Measurements from ENCODE around the gene AIFM2. TPM values are rescaled to one million over a fixed set of nuclear protein-coding genes. Genes with fewer than 3 reads are reported as not detected.
A peak's percentile ranks its signal among the peaks of the same experiment; 100 is the strongest.

The AIFM2 gene
- total RNA-seq, 2 donors from 2014 or later, result 17.1 to 17.9 TPM

- ATAC-seq (ENCODE audit: insufficient number of reproducible peaks, low FRiP score, low read depth) (no peak), DNase-seq (ENCODE audit: low spot score) (no peak)
- H3K4me3 ChIP-seq, result no peak overlapping the region
- H3K36me3 ChIP-seq, result no peaks in the 10 kb centered on the region
- peaks cover 4 to 7% of the 10 kb centered on the region in 2 donors for H3K4me1 ChIP-seq (ENCODE audit: control insufficient read depth in 1 of 2, low read depth in 2 of 2)
- TF ChIP-seq CTCF (IDR thresholded peaks at IDR 0.05), result no peak
- no peaks in the 10 kb centered on the region for H3K9me3 ChIP-seq
- no peak overlapping the region for H3K27ac ChIP-seq
- no peaks in the 10 kb centered on the region for H3K27me3 ChIP-seq (replicated peaks; ENCODE audit: insufficient read depth)
These were observed 41.6 kb upstream of the AIFM2 start for GRCh38 chr10:70174058-70174741.

GRCh38 chr10:70169649-70170364 lies 37.2 kb upstream of the AIFM2 start:
- ATAC-seq (ENCODE audit: insufficient number of reproducible peaks, low FRiP score, low read depth), result peak; percentile 40
- TF ChIP-seq CTCF (IDR thresholded peaks at IDR 0.05), result no peak
- Histone ChIP-seq H3K4me3 (peak overlapping the region; percentile 89), H3K9me3 (no peaks in the 10 kb centered on the region), H3K4me1 (ENCODE audit: control insufficient read depth in 1 of 2, low read depth in 2 of 2) (peaks cover 32 to 41% of the 10 kb centered on the region in 2 donors), H3K27me3 (replicated peaks; ENCODE audit: insufficient read depth) (no peaks in the 10 kb centered on the region), H3K27ac (peak overlapping the region; percentile 88 to 90), H3K36me3 (no peaks in the 10 kb centered on the region)
- DNase-seq (ENCODE audit: low spot score), result no peak

GRCh38 chr10:70169011-70169410 lies 36.4 kb upstream of the AIFM2 start:
- H3K27me3 ChIP-seq (replicated peaks; ENCODE audit: insufficient read depth), result no peaks in the 10 kb centered on the region
- peak overlapping the region; percentile 89 for H3K4me3 ChIP-seq
- DNase-seq (ENCODE audit: low spot score) (no peak), ATAC-seq (ENCODE audit: insufficient number of reproducible peaks, low FRiP score, low read depth) (no peak)
- H3K9me3 ChIP-seq, result no peaks in the 10 kb centered on the region
- no peak overlapping the region for H3K27ac ChIP-seq
- peaks cover 35 to 41% of the 10 kb centered on the region in 2 donors for H3K4me1 ChIP-seq (ENCODE audit: control insufficient read depth in 1 of 2, low read depth in 2 of 2)
- no peak for TF ChIP-seq CTCF (IDR thresholded peaks at IDR 0.05)
- H3K36me3 ChIP-seq, result no peaks in the 10 kb centered on the region

GRCh38 chr10:70167246-70167645 lies 34.6 kb upstream of the AIFM2 start:
- DNase-seq (ENCODE audit: low spot score), result no peak
- no peaks in the 10 kb centered on the region for H3K9me3 ChIP-seq
- peaks cover 50 to 57% of the 10 kb centered on the region in 2 donors for H3K4me1 ChIP-seq (ENCODE audit: control insufficient read depth in 1 of 2, low read depth in 2 of 2)
- no peak overlapping the region for H3K4me3 ChIP-seq
- no peak for ATAC-seq (ENCODE audit: insufficient number of reproducible peaks, low FRiP score, low read depth)
- H3K36me3 ChIP-seq, result no peaks in the 10 kb centered on the region
- no peak overlapping the region for H3K27ac ChIP-seq
- H3K27me3 ChIP-seq (replicated peaks; ENCODE audit: insufficient read depth), result no peaks in the 10 kb centered on the region
- no peak for TF ChIP-seq CTCF (IDR thresholded peaks at IDR 0.05)

- H3K27me3 ChIP-seq (replicated peaks; ENCODE audit: insufficient read depth), result no peaks in the 10 kb centered on the region
- ATAC-seq (ENCODE audit: insufficient number of reproducible peaks, low FRiP score, low read depth), result no peak
- no peaks in the 10 kb centered on the region for H3K9me3 ChIP-seq
- TF ChIP-seq CTCF (IDR thresholded peaks at IDR 0.05), result no peak
- no peak overlapping the region for H3K27ac ChIP-seq
- no peak overlapping the region for H3K4me3 ChIP-seq
- no peak for DNase-seq (ENCODE audit: low spot score)
- peaks cover 57 to 64% of the 10 kb centered on the region in 2 donors for H3K4me1 ChIP-seq (ENCODE audit: control insufficient read depth in 1 of 2, low read depth in 2 of 2)
- no peaks in the 10 kb centered on the region for H3K36me3 ChIP-seq
These were observed 33.8 kb upstream of the AIFM2 start for GRCh38 chr10:70166394-70166793.
